ENCODE measurements around the gene SCAF4. TPM values are rescaled to one million over a fixed set of nuclear protein-coding genes. Genes with fewer than 3 reads are reported as not detected.

The SCAF4 gene
- total and polyA plus RNA-seq, 2 donors (not counting 3 experiments of a cell fraction or from before 2014, with no cell fraction given): 12.2 to 41.2 TPM

DNA sequence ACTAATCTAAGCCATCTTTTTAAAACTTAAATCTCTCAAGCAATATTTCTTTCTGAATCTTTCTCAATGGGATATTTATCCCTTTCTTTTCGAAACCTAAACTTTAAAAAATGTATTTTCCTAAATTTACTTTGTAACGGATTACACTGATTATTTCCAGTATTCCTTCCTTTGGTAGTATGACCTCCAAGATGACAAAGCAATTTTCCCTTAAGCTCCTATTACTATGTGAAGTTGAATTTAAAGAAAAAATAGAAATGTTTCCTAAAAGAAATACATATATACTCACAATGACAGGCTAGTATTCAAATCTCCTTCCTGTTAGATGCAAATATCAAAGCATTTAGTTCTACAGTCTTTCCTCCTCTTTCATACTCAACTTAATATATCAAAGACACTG lies 15.8 kb downstream of the SCAF4 start:
- TF ChIP-seq POLR2AphosphoS5 (IDR thresholded peaks at IDR 0.05; ENCODE audit: insufficient read depth, low read depth, low read length) (no peak), EZH2 (IDR thresholded peaks at IDR 0.05; ENCODE audit: borderline replicate concordance, low read depth, low read length, severe bottlenecking) (no peak), JUN (IDR thresholded peaks at IDR 0.05; ENCODE audit: borderline replicate concordance, insufficient read depth, insufficient read length, low read depth) (no peak), FOS (IDR thresholded peaks at IDR 0.05; ENCODE audit: borderline replicate concordance, insufficient read depth, low read length) (no peak), POLR2A (IDR thresholded peaks at IDR 0.05; ENCODE audit: low read depth, low read length) (no peak), MYC (IDR thresholded peaks at IDR 0.05; ENCODE audit: low read depth, low read length) (no peak), MAX (IDR thresholded peaks at IDR 0.05; ENCODE audit: insufficient read depth, insufficient read length) (no peak), CTCF (IDR thresholded peaks at IDR 0.05; ENCODE audit: extremely low read depth in 1 of 2, insufficient read depth in 1 of 2, low read depth in 1 of 2, low read length in 2 of 2) (no peak), GATA2 (IDR thresholded peaks at IDR 0.05; ENCODE audit: insufficient read depth, insufficient read length, low read depth, low read length) (no peak)
- H3K9ac ChIP-seq (replicated peaks; ENCODE audit: extremely low read depth, insufficient read depth, low read length): no peak overlapping the region
- no peaks in the 10 kb centered on the region for H3K9me1 ChIP-seq (replicated peaks; ENCODE audit: control insufficient read depth, extremely low read depth, insufficient read depth, low read length)
- no peaks in the 10 kb centered on the region for H3K27me3 ChIP-seq (ENCODE audit: control insufficient read depth in 2 of 2, insufficient read depth in 2 of 2, low read length in 2 of 2)
- H3K79me2 ChIP-seq (ENCODE audit: control insufficient read depth, insufficient read depth, low read length): peaks cover 96% of the 10 kb centered on the region
- intact Hi-C loops (cut with micrococcal nuclease): no loop called here
- H3K4me2 ChIP-seq (ENCODE audit: insufficient read depth, low read length): no peak overlapping the region
- no peaks in the 10 kb centered on the region for H3K9me3 ChIP-seq (replicated peaks; ENCODE audit: control insufficient read depth, insufficient read depth, low read length)
- ChIA-PET CTCF (interaction anchor here (1.0 kb wide), 1 partner anchor 27 kb away, joined by 3 read pairs; no protein-coding TSS in a partner anchor), POLR2A (no interaction called here)
- DNase-seq (ENCODE audit: low read depth, low spot score) (no peak), FAIRE-seq (no peak)
- H3K27ac ChIP-seq (ENCODE audit: insufficient read depth, low read depth, low read length): no peak overlapping the region
- BruUV-seq (replicated peaks): no TSS peak
- no peak overlapping the region for H3K4me3 ChIP-seq (replicated peaks in 1 of 3; ENCODE audit: insufficient read depth in 1 of 3, low read depth in 1 of 3, low read length in 3 of 3)
- H2AFZ ChIP-seq (ENCODE audit: low read depth, low read length): no peak overlapping the region
- dilution Hi-C loops (cut with MboI; ENCODE audit: extremely low pct_ligation_motif_present, low sequenced_read_pairs): no loop called here
- H3K36me3 ChIP-seq (ENCODE audit: control insufficient read depth in 2 of 2, extremely low read depth in 1 of 2, insufficient read depth in 2 of 2, low read length in 2 of 2): no peaks in the 10 kb centered on the region
- H3K4me1 ChIP-seq (ENCODE audit: control insufficient read depth, extremely low read depth, insufficient read depth, low read length): peaks cover under 1% of the 10 kb centered on the region
- peaks cover 25% of the 10 kb centered on the region for H4K20me1 ChIP-seq (replicated peaks; ENCODE audit: control insufficient read depth, extremely low read depth, insufficient read depth, low read length)

All from endothelial cell of umbilical vein (primary cell).